Thyroid gland (tissue), 4 donors: ENCODE results near the gene CAD. TPM values are rescaled to one million over a fixed set of nuclear protein-coding genes. Genes with fewer than 3 reads are reported as not detected.

ENCODE experiments used
- DNase-seq, 2 donors: peaks; one replicate each; pipeline ENCODE4 v3.0.0-alpha.2; 2019
- H3K27ac ChIP-seq, 3 donors: fragments of 200-600 bp; sonication (generic); 1 replicate in 2 of 3; 2 replicates in 1 of 3; pipeline ENCODE4 v1.5.1; 2016 to 2019; ENCODE audit warnings: mild to moderate bottlenecking in 1 of 3, moderate library complexity in 1 of 3
- H3K27me3 ChIP-seq: fragments of 200-600 bp; sonication (generic); one replicate; pipeline ENCODE4 v1.5.1; 2019
- H3K36me3 ChIP-seq, 2 donors: fragments of 200-600 bp; sonication (generic); one replicate each; pipeline ENCODE4 v1.5.1; 2016 to 2019
- H3K4me1 ChIP-seq, 2 donors: fragments of 200-600 bp; sonication (generic); one replicate each; pipeline ENCODE4 v1.5.1; 2017 to 2019
- H3K4me3 ChIP-seq, 3 donors: fragments of 200-600 bp; sonication (generic); replicated peaks in 1 of 3; 1 replicate in 2 of 3; 2 replicates in 1 of 3; pipeline ENCODE4 v1.5.1; 2016; ENCODE audit warnings: mild to moderate bottlenecking in 1 of 3
- H3K9me3 ChIP-seq: fragments of 200-600 bp; sonication (generic); one replicate; pipeline ENCODE4 v1.5.1; 2017
- POLR2A ChIP-seq, 2 donors: fragments of 450-650 bp; IDR thresholded peaks; one replicate each; pipeline ENCODE4 v1.6.1; 2017; ENCODE audit warnings: antibody characterized with exemption in 2 of 2, mild to moderate bottlenecking in 2 of 2, moderate library complexity in 1 of 2
- WGBS, 2 donors: methylation state at CpG; one replicate each; pipeline ENCODE4 v1.1.5; 2017; 5-methylcytosine and 5-hydroxymethylcytosine counted together
- intact Hi-C: fragments of 100-400 bp; cut with DNase I; formaldehyde crosslinking; loops from one replicate; pipeline ENCODE4 v1.15.1; 2023
- total RNA-seq, 4 donors: library from RNA; depleted of rRNA; stranded (reverse); fragments of >200 nt; gene quantifications; one replicate each; pipeline ENCODE4 v1.2.3, GENCODE V29; 2016
- TF ChIP-seq, protein P1 (sequence below), 6 experiments: fragments of 200-600 bp in 3 of 6; fragments of 450-650 bp in 3 of 6; sonication (generic) in 3 of 6; IDR thresholded peaks; one replicate each; pipeline ENCODE4 v1.5.1; 2016 to 2019; ENCODE audit warnings: antibody characterized with exemption in 6 of 6, mild to moderate bottlenecking in 2 of 6, inconsistent platforms in 1 of 6, moderate library complexity in 1 of 6

CAD gene
- total RNA-seq, 4 donors from 2014 or later: 16.5 to 31.9 (median 28.2) TPM

DNA sequence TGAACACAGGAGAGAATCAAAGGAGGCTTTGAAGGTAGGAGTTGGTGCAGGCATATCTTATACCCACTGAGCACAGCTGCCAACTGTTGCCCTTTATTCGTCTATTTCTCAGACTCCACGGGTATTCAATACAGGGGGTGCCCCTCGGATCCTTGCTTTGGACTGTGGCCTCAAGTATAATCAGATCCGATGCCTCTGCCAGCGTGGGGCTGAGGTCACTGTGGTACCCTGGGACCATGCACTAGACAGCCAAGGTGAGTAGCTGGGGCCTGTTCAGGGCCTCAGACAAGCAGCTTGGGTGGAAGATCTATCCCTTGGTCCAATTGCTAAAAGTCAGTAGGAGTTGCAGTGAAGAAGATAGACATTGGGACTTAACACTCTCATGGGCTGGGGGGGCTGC lies 5.2 kb downstream of the CAD start:
- DNase-seq: no peak
- TF ChIP-seq POLR2A (IDR thresholded peaks at IDR 0.05): no peak
- TF ChIP-seq, protein P1, sequence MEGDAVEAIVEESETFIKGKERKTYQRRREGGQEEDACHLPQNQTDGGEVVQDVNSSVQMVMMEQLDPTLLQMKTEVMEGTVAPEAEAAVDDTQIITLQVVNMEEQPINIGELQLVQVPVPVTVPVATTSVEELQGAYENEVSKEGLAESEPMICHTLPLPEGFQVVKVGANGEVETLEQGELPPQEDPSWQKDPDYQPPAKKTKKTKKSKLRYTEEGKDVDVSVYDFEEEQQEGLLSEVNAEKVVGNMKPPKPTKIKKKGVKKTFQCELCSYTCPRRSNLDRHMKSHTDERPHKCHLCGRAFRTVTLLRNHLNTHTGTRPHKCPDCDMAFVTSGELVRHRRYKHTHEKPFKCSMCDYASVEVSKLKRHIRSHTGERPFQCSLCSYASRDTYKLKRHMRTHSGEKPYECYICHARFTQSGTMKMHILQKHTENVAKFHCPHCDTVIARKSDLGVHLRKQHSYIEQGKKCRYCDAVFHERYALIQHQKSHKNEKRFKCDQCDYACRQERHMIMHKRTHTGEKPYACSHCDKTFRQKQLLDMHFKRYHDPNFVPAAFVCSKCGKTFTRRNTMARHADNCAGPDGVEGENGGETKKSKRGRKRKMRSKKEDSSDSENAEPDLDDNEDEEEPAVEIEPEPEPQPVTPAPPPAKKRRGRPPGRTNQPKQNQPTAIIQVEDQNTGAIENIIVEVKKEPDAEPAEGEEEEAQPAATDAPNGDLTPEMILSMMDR (IDR thresholded peaks at IDR 0.05): no peak
- H3K36me3 ChIP-seq: peaks cover 36 to 44% of the 10 kb centered on the region in 2 donors
- peaks cover 7 to 8% of the 10 kb centered on the region in 2 donors for H3K4me1 ChIP-seq
- H3K27me3 ChIP-seq: no peaks in the 10 kb centered on the region
- no peak overlapping the region for H3K27ac ChIP-seq
- WGBS, 2 donors: 93 to 98% methylated on average over 5 of the region's 5 CpGs
- intact Hi-C loops: no loop called here
- no peak overlapping the region for H3K4me3 ChIP-seq
- no peaks in the 10 kb centered on the region for H3K9me3 ChIP-seq

DNA sequence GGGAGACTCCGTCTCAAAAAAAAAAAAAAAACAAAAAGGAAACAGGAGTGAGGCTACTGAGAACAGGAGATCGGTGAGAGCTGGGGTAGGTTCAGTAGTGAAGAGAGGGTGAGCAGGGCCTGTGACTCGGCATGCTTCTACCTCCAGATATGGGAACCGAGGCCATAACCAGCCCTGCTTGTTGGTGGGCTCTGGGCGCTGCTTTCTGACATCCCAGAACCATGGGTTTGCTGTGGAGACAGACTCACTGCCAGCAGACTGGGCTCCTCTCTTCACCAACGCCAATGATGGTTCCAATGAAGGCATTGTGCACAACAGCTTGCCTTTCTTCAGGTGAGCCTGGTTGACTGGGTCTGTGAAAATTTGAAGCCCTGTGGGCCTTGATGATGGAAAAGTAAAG lies 6.2 kb downstream of the CAD start:
- peaks cover 0 to under 1% of the 10 kb centered on the region in 2 donors for H3K4me1 ChIP-seq
- TF ChIP-seq POLR2A (IDR thresholded peaks at IDR 0.05): no peak
- TF ChIP-seq, protein P1 (IDR thresholded peaks at IDR 0.05): no peak
- no peaks in the 10 kb centered on the region for H3K27me3 ChIP-seq
- DNase-seq: no peak
- H3K27ac ChIP-seq: no peak overlapping the region
- H3K4me3 ChIP-seq: no peak overlapping the region
- H3K9me3 ChIP-seq: no peaks in the 10 kb centered on the region
- peaks cover 40 to 44% of the 10 kb centered on the region in 2 donors for H3K36me3 ChIP-seq
- 90 to 99% methylated on average over 6 of the region's 6 CpGs for WGBS, 2 donors
- intact Hi-C loops: no loop called here

DNA sequence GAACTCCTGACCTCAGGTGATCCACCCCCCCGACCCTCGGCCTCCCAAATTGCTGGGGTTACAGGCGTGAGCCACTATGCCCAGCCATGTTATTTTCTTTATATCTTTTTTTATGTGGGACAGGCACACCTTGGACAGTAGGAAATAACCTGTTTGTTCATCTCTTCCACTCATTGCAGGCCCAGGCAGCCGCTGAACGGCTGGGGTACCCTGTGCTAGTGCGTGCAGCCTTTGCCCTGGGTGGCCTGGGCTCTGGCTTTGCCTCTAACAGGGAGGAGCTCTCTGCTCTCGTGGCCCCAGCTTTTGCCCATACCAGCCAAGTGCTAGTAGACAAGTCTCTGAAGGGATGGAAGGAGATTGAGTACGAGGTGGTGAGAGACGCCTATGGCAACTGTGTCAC lies 8.4 kb downstream of the CAD start:
- 92 to 95% methylated on average over 9 of the region's 9 CpGs for WGBS, 2 donors
- no peaks in the 10 kb centered on the region for H3K27me3 ChIP-seq
- H3K36me3 ChIP-seq: peaks cover 43 to 55% of the 10 kb centered on the region in 2 donors
- TF ChIP-seq, protein P1 (IDR thresholded peaks at IDR 0.05): no peak
- no peak for TF ChIP-seq POLR2A (IDR thresholded peaks at IDR 0.05)
- intact Hi-C loops: no loop called here
- H3K4me3 ChIP-seq: no peak overlapping the region
- no peak for DNase-seq
- no peaks in the 10 kb centered on the region for H3K4me1 ChIP-seq
- H3K9me3 ChIP-seq: no peaks in the 10 kb centered on the region
- H3K27ac ChIP-seq: no peak overlapping the region

DNA sequence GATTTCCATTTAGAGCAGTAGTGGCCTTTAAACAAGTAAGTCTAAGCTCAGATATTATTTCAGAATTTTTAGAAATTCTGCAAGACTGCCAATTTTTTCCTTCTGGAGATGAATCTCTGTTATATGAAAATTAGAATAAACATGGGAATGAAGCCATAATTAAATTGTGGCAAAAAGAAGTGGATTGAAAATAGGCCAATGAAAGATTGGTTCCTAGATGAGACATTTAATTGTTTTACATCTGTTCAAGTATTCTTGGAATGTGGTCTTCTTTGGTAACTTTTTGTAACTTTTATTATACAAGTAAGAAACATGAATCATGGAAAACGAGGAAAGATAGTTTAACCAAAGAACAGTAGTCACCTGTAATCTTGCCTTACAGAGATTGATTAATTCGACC lies 10.3 kb downstream of the CAD start:
- no peaks in the 10 kb centered on the region for H3K27me3 ChIP-seq
- H3K4me3 ChIP-seq: no peak overlapping the region
- no peaks in the 10 kb centered on the region for H3K9me3 ChIP-seq
- 91 to 93% methylated on average over 2 of the region's 2 CpGs for WGBS, 2 donors
- TF ChIP-seq POLR2A (IDR thresholded peaks at IDR 0.05): no peak
- TF ChIP-seq, protein P1 (IDR thresholded peaks at IDR 0.05): no peak
- H3K27ac ChIP-seq: no peak overlapping the region
- intact Hi-C loops: no loop called here
- H3K4me1 ChIP-seq: no peaks in the 10 kb centered on the region
- no peak for DNase-seq
- peaks cover 58 to 68% of the 10 kb centered on the region in 2 donors for H3K36me3 ChIP-seq

DNA sequence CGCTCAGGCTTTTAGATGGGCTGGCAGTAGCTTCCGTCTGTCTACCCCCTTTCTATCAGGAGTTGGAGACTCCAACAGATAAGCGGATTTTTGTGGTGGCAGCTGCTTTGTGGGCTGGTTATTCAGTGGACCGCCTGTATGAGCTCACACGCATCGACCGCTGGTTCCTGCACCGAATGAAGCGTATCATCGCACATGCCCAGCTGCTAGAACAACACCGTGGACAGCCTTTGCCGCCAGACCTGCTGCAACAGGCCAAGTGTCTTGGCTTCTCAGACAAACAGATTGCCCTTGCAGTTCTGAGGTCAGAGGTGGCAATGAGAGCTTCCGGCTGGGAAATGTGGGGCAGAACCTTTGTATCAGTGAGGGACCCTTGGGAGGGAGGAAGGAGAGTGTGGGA lies 14.8 kb downstream of the CAD start:
- Histone ChIP-seq H3K4me3 (no peak overlapping the region), H3K36me3 (peaks cover 66 to 68% of the 10 kb centered on the region in 2 donors), H3K27ac (no peak overlapping the region), H3K27me3 (no peaks in the 10 kb centered on the region), H3K9me3 (no peaks in the 10 kb centered on the region), H3K4me1 (no peaks in the 10 kb centered on the region)
- 94% methylated on average over 13 of the region's 13 CpGs for WGBS, 2 donors
- TF ChIP-seq POLR2A (IDR thresholded peaks at IDR 0.05): no peak
- TF ChIP-seq, protein P1 (IDR thresholded peaks at IDR 0.05): no peak
- no peak for DNase-seq
- intact Hi-C loops: no loop called here
